PFSK-1 (cell line): ENCODE data around the gene NIT2.

Source experiments
- FOXP2 ChIP-seq: optimal IDR thresholded peaks from 2 replicates; pipeline ENCODE3; 2011; ENCODE audit warnings: borderline replicate concordance, control low read depth, inconsistent platforms; ENCODE audit not compliant: insufficient read depth; ENCODE audit errors: extremely low read length, extremely low read depth
- POLR2AphosphoS5 ChIP-seq: IDR thresholded peaks from 2 replicates; pipeline ENCODE4 v1.6.1; 2012; ENCODE audit warnings: low read depth, mild to moderate bottlenecking, control low read depth, low read length, moderate library complexity
- SIN3A ChIP-seq: IDR thresholded peaks from 2 replicates; pipeline ENCODE4 v1.6.1; 2012; ENCODE audit warnings: mild to moderate bottlenecking, low read length, moderate library complexity, borderline replicate concordance; ENCODE audit not compliant: insufficient read depth
- TAF1 ChIP-seq: IDR thresholded peaks from 2 replicates; pipeline ENCODE4 v1.6.1; 2012; ENCODE audit warnings: low read length, control low read depth, borderline replicate concordance; ENCODE audit not compliant: insufficient read depth
- TF ChIP-seq, protein P1 (sequence below), 2 experiments: IDR thresholded peaks; 2 replicates each; pipeline versions ENCODE4 v1.6.1 to v1.8.0; 2011 to 2012; ENCODE audit warnings: low read depth in 2 of 2, low read length in 2 of 2, control low read depth in 1 of 2, inconsistent platforms in 1 of 2, mild to moderate bottlenecking in 1 of 2, moderate library complexity in 1 of 2; ENCODE audit not compliant: insufficient read depth in 1 of 2

DNA sequence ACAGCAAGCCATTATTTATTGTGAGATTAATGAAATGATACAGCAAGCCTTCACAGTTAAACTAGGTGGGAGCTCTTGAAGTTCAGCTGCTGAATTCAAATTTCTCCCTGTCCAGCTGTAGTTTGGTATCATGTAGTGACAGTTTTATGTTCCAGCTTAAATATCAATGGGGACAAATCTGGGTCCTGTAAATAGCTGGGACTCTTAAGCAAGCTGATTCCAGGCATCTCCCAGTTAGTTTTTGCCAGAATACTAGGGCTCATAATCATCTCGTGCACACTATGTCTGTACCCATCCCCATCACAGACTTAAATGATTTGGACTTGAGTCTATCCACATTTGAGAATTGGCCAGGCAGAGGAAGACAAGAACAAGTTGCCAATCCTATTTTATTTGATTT lies 27.9 kb upstream of the NIT2 start:
- TF ChIP-seq SIN3A = no peak
- no peak for TF ChIP-seq TAF1
- TF ChIP-seq POLR2AphosphoS5 = no peak
- TF ChIP-seq, protein P1, sequence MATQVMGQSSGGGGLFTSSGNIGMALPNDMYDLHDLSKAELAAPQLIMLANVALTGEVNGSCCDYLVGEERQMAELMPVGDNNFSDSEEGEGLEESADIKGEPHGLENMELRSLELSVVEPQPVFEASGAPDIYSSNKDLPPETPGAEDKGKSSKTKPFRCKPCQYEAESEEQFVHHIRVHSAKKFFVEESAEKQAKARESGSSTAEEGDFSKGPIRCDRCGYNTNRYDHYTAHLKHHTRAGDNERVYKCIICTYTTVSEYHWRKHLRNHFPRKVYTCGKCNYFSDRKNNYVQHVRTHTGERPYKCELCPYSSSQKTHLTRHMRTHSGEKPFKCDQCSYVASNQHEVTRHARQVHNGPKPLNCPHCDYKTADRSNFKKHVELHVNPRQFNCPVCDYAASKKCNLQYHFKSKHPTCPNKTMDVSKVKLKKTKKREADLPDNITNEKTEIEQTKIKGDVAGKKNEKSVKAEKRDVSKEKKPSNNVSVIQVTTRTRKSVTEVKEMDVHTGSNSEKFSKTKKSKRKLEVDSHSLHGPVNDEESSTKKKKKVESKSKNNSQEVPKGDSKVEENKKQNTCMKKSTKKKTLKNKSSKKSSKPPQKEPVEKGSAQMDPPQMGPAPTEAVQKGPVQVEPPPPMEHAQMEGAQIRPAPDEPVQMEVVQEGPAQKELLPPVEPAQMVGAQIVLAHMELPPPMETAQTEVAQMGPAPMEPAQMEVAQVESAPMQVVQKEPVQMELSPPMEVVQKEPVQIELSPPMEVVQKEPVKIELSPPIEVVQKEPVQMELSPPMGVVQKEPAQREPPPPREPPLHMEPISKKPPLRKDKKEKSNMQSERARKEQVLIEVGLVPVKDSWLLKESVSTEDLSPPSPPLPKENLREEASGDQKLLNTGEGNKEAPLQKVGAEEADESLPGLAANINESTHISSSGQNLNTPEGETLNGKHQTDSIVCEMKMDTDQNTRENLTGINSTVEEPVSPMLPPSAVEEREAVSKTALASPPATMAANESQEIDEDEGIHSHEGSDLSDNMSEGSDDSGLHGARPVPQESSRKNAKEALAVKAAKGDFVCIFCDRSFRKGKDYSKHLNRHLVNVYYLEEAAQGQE (IDR thresholded peaks at IDR 0.05; ENCODE audit: insufficient read depth in 1 of 2, low read depth in 2 of 2, low read length in 2 of 2) = no peak
- no peak for TF ChIP-seq FOXP2
